Fibroblast of villous mesenchyme (primary cell): ENCODE results near the gene LYZ. TPM values are rescaled to one million over a fixed set of nuclear protein-coding genes. Genes with fewer than 3 reads are reported as not detected.
A peak's percentile ranks its signal among the peaks of the same experiment; 100 is the strongest.

Source experiments
- DNase-seq: peaks from one replicate; pipeline ENCODE4 v3.0.0-alpha.2; 2010; ENCODE audit warnings: low read depth
- H3K4me3 ChIP-seq: 2 replicates; pipeline ENCODE4 v1.5.1; 2011; ENCODE audit warnings: low read depth, mild to moderate bottlenecking, low read length
- CTCF ChIP-seq: IDR thresholded peaks from 2 replicates; pipeline ENCODE4 v1.5.1; 2012; ENCODE audit warnings: low read depth, mild to moderate bottlenecking, low read length; ENCODE audit not compliant: insufficient read depth
- total RNA-seq: library from RNA; depleted of rRNA; stranded (reverse); fragments of >200 nt; gene quantifications from 2 replicates; pipeline ENCODE4 v1.2.3, GENCODE V29; 2012

LYZ gene
- total RNA-seq, 1 donor = not detected

- H3K4me3 ChIP-seq = no peak overlapping the region
- DNase-seq = no peak
- no peak for TF ChIP-seq CTCF
These were observed 36.9 kb downstream of the LYZ start for GRCh38 chr12:69385038-69385437.

GRCh38 chr12:69386921-69387320, 38.7 kb downstream of the LYZ start:
- no peak for TF ChIP-seq CTCF
- no peak for DNase-seq
- no peak overlapping the region for H3K4me3 ChIP-seq

GRCh38 chr12:69388371-69388770, 40.2 kb downstream of the LYZ start:
- H3K4me3 ChIP-seq = no peak overlapping the region
- TF ChIP-seq CTCF = peak; percentile 68
- peak; percentile 85 for DNase-seq

GRCh38 chr12:69389831-69390230, 41.6 kb downstream of the LYZ start:
- peak; percentile 91 for DNase-seq
- no peak for TF ChIP-seq CTCF
- H3K4me3 ChIP-seq = no peak overlapping the region

GRCh38 chr12:69392179-69392928, 44.2 kb downstream of the LYZ start:
- H3K4me3 ChIP-seq = no peak overlapping the region
- TF ChIP-seq CTCF = no peak
- no peak for DNase-seq

GRCh38 chr12:69396041-69396440, 47.9 kb downstream of the LYZ start:
- no peak for DNase-seq
- no peak overlapping the region for H3K4me3 ChIP-seq
- no peak for TF ChIP-seq CTCF

- TF ChIP-seq CTCF = no peak
- H3K4me3 ChIP-seq = no peak overlapping the region
- no peak for DNase-seq
These were observed 48.8 kb downstream of the LYZ start for GRCh38 chr12:69396963-69397362.
